BJ (cell line): ENCODE data around the gene PNKP. TPM values are rescaled to one million over a fixed set of nuclear protein-coding genes. Genes with fewer than 3 reads are reported as not detected.

ENCODE experiments used
- CTCF ChIA-PET: fragments of 350-600 bp; formaldehyde crosslinking; extraction: SDS; loops from one replicate; lab custom pipeline; 2021; ENCODE audit warnings: antibody characterized with exemption, inconsistent platforms; lab: Yijun Ruan, JAX
- POLR2A ChIA-PET: fragments of 300-600 bp; sonication (Branson Sonifier 250); formaldehyde crosslinking; extraction: SDS; loops from one replicate; lab custom pipeline; 2021; ENCODE audit warnings: antibody characterized with exemption; lab: Charles Lee
- DNase-seq: peaks from one replicate; pipeline ENCODE4 v3.0.0-alpha.2; 2011; ENCODE audit warnings: low read depth
- H3K27me3 ChIP-seq: 2 replicates; pipeline ENCODE4 v1.6.0; 2011; ENCODE audit warnings: low read length; ENCODE audit not compliant: control insufficient read depth, insufficient read depth
- H3K36me3 ChIP-seq: 2 replicates; pipeline ENCODE4 v1.5.1; 2011; ENCODE audit warnings: low read length; ENCODE audit not compliant: control insufficient read depth, insufficient read depth
- H3K4me3 ChIP-seq: 2 replicates; pipeline ENCODE4 v1.5.1; 2011; ENCODE audit warnings: low read depth, mild to moderate bottlenecking, control low read depth, low read length
- polyA plus RNA-seq: library from polyadenylated mRNA; depleted of rRNA; stranded (reverse); fragments of >200 nt; gene quantifications from 2 replicates; pipeline ENCODE4 v1.2.3, GENCODE V29; 2011
- TF ChIP-seq, protein P1 (sequence below): IDR thresholded peaks from 2 replicates; pipeline ENCODE4 v1.5.1; 2011; ENCODE audit warnings: low read depth, mild to moderate bottlenecking, control low read depth, inconsistent platforms, low read length, moderate library complexity; ENCODE audit not compliant: insufficient read depth

The PNKP gene
- polyA plus RNA-seq, 1 experiment: 28.9 TPM

DNA sequence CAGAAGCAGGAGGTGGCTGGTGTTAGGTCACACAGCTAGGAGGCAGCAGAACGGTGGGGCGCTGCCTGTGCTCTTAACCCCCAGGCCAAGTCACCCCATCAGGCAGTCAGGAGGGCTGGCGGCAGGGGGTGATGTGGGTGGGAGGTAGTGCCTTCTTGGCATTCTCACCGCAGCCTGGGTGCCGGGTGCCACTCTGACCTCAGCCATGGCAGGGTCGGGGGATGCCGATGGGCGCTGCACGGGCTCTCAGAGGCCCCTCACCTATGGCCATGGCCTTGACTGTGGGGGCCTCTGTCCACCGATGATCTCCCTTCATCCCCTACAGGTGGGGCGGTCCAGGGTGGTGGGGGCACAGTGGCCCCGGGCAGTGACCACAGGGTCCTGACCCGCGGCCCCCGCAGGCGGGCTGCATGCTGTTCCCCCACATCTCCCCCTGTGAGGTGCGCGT is 10.8 kb downstream of the PNKP start:
- TF ChIP-seq, protein P1, sequence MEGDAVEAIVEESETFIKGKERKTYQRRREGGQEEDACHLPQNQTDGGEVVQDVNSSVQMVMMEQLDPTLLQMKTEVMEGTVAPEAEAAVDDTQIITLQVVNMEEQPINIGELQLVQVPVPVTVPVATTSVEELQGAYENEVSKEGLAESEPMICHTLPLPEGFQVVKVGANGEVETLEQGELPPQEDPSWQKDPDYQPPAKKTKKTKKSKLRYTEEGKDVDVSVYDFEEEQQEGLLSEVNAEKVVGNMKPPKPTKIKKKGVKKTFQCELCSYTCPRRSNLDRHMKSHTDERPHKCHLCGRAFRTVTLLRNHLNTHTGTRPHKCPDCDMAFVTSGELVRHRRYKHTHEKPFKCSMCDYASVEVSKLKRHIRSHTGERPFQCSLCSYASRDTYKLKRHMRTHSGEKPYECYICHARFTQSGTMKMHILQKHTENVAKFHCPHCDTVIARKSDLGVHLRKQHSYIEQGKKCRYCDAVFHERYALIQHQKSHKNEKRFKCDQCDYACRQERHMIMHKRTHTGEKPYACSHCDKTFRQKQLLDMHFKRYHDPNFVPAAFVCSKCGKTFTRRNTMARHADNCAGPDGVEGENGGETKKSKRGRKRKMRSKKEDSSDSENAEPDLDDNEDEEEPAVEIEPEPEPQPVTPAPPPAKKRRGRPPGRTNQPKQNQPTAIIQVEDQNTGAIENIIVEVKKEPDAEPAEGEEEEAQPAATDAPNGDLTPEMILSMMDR: no peak

DNA sequence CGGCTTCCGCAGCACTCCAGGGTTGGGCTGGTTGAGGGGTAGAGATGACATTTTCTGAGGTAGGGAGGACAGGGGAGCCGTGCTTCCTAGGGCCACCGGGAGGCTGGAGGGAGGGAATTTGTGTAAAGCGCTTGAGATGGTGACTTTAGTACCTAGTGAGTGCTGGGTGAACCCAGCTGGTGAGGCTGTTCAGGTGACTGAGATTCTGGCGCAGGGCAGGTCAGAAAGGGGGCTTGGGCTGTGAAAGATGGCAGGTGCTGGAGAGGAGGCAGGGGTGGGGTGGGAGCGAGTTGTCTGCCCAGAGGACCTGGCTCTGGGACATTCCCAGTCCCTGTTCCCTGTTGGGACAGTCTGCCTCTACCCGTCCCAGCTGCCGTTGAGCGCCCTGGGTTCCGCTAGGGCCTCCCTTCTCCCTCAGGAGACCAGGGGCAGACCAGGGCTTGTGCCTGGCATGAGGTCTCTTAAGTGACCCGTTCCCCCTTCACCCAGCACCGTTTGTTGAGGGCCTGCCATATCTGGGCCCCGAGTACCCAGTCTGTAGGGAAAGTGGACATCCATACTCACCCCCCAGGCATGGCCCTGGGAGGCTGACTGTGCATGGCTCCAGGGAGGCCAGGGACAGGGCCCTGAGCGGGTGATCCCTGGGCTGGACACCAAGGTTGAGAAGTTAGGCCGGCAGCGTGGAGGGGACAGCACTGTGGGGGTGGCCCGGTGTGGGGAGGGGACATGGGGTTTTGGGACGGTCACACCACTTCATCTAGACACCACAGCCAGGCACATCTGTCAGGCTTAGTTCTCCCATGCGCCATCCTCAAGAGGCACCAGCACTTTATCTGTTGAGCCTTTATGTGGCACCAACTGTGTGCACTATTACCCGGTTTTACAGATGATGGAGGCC is 11.5 kb downstream of the PNKP start:
- Histone ChIP-seq H3K27me3 (no peaks in the 10 kb centered on the region), H3K4me3 (no peak overlapping the region), H3K36me3 (peaks cover 49% of the 10 kb centered on the region)
- no peak for DNase-seq
- TF ChIP-seq, protein P1: no peak
- ChIA-PET CTCF (no interaction called here), POLR2A (no interaction called here)

More for the DNA sequence above, 10.8 kb downstream of the PNKP start:
- ChIA-PET CTCF (no interaction called here), POLR2A (no interaction called here)
- Histone ChIP-seq H3K4me3 (no peak overlapping the region), H3K36me3 (peaks cover 51% of the 10 kb centered on the region), H3K27me3 (no peaks in the 10 kb centered on the region)
- no peak for DNase-seq

DNA sequence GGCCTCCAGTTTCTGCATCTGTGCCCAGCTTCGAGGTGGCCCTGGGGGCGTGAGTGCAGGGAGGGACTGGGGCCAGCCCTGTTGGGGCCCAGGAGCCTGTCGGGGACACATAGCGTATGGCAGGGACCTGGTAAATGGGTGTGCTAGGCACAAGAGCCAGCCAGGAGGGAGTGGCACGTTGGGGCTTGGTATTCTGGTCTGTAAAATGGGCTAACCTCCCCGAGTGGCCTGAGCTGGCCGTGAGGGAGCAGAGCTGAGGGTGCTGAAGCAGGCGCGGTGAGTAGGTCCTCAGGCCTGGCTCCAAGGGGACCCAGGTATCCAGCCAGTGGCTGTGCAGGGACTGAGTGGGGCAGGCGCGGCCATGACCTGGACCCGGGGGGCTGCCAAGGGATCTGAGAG is 12.1 kb downstream of the PNKP start:
- POLR2A ChIA-PET: no interaction called here
- DNase-seq: no peak
- peaks cover 43% of the 10 kb centered on the region for H3K36me3 ChIP-seq

DNA sequence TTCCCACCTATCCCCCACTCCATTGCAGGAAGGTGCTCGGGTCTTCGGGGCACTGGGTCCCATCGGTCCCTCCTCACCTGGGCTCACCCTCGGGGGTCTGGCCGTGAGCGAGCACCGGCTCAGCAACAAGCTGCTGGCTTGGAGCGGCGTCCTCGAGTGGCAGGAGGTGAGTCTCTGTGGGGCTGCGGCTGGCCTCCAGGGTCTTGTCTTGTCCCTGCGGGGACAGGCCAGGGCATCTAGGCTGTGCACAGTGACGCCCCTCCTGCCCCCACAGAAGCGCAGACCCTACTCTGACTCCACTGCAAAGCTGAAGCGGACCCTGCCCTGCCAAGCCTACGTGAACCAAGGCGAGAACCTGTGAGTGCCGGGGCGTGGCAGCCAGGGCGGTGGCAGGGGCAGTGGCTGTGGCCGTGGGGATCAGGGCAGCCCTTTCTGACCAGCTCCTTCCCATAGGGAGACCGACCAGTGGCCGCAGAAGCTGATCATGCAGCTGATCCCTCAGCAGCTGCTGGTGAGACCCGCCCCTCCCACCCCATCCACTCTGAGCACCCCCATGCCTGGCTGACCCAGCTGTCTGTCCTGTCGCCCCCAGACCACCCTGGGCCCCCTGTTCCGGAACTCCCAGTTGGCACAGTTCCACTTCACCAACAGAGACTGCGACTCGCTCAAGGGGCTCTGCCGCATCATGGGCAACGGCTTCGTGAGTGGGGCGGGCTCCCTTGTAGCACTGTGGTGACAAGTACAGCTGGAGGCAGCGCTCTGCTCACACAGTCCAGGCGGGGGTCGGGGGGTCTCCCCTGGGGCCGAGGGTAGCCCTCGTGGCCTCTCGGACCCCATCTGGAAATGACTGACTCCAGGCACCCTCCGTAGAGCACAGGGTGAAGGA is 12.8 kb downstream of the PNKP start:
- Histone ChIP-seq H3K4me3 (no peak overlapping the region), H3K27me3 (no peaks in the 10 kb centered on the region), H3K36me3 (peaks cover 39% of the 10 kb centered on the region)
- ChIA-PET CTCF (interaction anchor here (1.3 kb wide), 1 partner anchor 8 kb away, joined by 3 read pairs; no protein-coding TSS in a partner anchor), POLR2A (no interaction called here)
- DNase-seq: no peak
- TF ChIP-seq, protein P1: no peak

More for the DNA sequence above, 12.1 kb downstream of the PNKP start:
- no peak overlapping the region for H3K4me3 ChIP-seq
- TF ChIP-seq, protein P1: no peak
- no peaks in the 10 kb centered on the region for H3K27me3 ChIP-seq
- CTCF ChIA-PET: no interaction called here
